ENCODE results near the gene SEH1L. TPM values are rescaled to one million over a fixed set of nuclear protein-coding genes. Genes with fewer than 3 reads are reported as not detected.

Gene SEH1L
- total and polyA plus RNA-seq, 2 donors, result 18.1 to 26.6 TPM

DNA sequence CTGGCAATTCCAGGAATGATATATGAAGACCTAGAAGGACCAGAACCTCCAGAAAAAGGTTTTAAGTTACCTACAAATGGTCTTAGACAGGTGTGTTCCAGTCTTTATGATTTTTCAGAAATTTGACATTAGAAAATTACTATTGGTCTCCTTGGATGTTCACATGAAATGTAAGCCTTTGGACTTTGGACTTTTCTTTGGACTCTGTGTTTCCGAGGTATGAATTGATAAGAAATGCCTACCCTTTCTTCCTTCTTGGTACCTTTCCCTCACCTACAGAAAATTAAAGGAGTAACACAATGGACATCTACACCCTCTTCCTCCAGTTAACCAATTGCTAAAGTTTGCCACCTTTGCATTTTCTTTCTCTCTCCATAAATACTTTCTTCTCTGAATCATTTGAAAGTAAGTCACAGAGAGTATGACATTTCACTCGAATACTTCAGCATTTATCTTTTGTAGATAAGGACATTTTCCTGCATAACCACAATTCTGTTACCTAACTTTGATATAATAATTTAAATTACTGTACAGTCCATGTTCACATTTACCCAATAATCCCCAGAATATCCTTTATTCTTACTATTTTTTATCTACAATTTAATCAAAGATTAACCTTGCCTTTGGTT lies 69.5 kb downstream of the SEH1L start:
- DNase-seq (ENCODE audit: extremely low spot score), result no peak
- H3K4me1 ChIP-seq (ENCODE audit: insufficient read depth), result no peaks in the 10 kb centered on the region
- H3K27ac ChIP-seq (ENCODE audit: low read depth), result no peak overlapping the region
- 86% methylated on average over 2 of the region's 2 CpGs for WGBS
- H3K36me3 ChIP-seq (ENCODE audit: insufficient read depth), result peaks cover 2% of the 10 kb centered on the region
- no peak overlapping the region for H3K4me3 ChIP-seq (ENCODE audit: low read depth, low read length)

DNA sequence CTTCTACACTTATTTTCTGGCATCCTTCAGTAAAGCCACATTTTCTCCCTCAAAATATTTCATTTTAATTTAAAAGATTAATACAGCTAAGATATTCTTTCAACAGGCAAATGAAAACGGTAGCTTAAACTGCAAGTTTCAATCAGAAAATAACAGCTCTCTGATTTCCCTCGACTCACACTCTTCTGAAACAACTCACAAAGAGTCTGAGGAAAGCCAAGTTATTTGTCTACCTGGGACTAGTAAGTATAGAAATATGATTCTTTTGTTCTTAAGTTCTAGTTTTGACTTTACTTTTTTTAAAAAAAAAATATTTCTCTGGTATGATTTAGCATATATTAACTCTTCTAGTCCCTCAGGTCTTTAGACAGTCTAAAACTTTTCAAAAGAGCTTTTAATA lies 70.6 kb downstream of the SEH1L start:
- H3K4me3 ChIP-seq (ENCODE audit: low read depth, low read length), result no peak overlapping the region
- WGBS, result 91% methylated on average over 2 of the region's 2 CpGs
- H3K36me3 ChIP-seq (ENCODE audit: insufficient read depth), result peaks cover 2% of the 10 kb centered on the region
- no peak for DNase-seq (ENCODE audit: extremely low spot score)
- H3K4me1 ChIP-seq (ENCODE audit: insufficient read depth), result no peaks in the 10 kb centered on the region
- H3K27ac ChIP-seq (ENCODE audit: low read depth), result no peak overlapping the region

DNA sequence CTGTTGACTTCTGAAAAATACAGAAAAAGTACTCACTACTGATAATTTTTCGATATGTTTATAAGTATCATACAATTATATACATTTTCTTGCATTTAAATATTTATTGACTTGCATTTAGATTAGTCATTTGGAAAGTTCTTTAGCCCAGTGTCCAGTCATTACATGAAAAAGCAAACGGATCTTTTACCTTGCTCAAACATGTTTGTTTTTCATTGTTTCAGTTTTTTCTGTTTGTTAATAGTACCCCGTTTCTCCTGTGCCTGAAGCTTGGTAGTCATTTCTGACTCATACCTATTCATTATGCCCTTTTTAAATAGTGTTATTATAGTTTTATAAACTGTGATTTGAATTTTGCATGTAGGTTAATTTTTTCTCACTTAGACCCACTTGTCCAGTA lies 71.5 kb downstream of the SEH1L start:
- Histone ChIP-seq H3K36me3 (ENCODE audit: insufficient read depth) (peaks cover 2% of the 10 kb centered on the region), H3K4me1 (ENCODE audit: insufficient read depth) (no peaks in the 10 kb centered on the region), H3K27ac (ENCODE audit: low read depth) (no peak overlapping the region), H3K4me3 (ENCODE audit: low read depth, low read length) (no peak overlapping the region)
- 80% methylated on average over 3 of the region's 3 CpGs for WGBS
- DNase-seq (ENCODE audit: extremely low spot score), result no peak

DNA sequence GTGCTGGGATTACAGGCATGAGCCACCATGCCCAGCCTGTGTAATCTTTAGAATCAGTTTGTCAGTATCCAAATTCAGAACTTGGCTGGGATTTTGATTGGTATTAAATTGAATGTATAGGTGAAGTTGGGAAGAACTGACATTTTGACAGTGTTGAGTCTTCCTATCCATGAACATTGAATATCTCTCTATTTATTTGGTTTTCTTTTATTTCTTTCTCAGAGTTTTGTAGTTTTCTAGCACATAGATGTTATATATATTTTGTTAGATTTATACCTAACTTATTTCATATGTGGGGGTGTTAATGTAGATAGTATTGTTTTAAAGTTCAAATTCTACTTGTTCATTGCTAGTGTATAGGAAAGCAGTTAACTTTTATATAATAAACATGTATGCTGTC lies 74.8 kb downstream of the SEH1L start:
- H3K4me3 ChIP-seq (ENCODE audit: low read depth, low read length), result no peak overlapping the region
- no peak for DNase-seq (ENCODE audit: extremely low spot score)
- no peaks in the 10 kb centered on the region for H3K36me3 ChIP-seq (ENCODE audit: insufficient read depth)
- no peak overlapping the region for H3K27ac ChIP-seq (ENCODE audit: low read depth)
- H3K4me1 ChIP-seq (ENCODE audit: insufficient read depth), result no peaks in the 10 kb centered on the region

DNA sequence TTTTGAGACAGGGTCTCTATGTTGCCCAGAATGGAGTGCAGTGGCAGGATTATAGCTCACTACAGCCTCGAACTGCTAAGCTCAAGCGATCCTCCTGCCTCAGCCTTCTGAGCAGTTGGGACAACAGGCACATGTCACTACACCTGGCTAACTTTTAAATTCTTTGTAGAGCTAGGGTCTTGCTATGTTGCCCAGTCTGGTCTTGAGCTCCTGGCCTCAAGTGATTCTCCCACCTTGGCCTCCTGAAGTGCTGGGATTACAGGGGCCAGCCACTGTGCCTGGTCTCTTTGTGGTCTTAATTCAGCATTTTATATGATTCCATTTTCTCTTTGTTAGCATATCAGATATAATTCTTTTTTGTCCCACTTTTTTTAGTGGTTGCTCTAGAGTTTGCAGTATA lies 77.4 kb downstream of the SEH1L start:
- Histone ChIP-seq H3K4me1 (ENCODE audit: insufficient read depth) (no peaks in the 10 kb centered on the region), H3K4me3 (ENCODE audit: low read depth, low read length) (no peak overlapping the region), H3K36me3 (ENCODE audit: insufficient read depth) (no peaks in the 10 kb centered on the region), H3K27ac (ENCODE audit: low read depth) (no peak overlapping the region)
- WGBS, result 97% methylated on average over 2 of the region's 2 CpGs
- DNase-seq (ENCODE audit: extremely low spot score), result no peak

DNA sequence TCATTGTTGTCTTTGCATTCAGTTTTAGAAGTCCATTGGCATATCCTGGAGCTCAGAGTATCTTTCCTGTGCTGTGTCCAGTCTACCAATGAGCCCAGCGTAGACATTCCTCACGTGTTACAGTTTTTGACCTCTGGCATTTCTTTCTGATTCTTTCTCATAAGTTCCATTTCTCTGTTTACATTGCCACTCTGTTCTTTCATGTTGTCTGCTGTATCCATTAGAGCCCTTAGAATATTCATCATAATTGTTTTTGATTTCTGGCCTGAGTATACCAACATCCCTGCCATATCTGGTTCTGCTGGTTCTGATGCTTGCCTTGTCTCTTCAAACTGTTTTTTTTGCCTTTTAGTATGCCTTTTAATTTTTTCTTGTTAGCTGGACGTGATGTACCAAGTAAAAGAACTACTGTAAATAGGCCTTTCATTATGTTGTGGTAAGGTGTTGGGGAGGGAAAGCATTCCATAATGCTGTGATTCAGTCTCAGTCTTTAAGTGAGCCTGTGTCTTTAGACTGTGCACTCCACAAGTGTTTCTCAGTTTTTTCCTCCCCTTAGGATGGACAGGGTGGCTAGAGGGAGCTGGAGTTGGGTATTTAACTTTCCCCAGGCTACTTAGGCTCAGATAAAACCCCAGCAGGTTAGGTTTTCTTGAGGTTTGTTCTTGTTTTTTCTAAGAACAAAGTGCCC lies 78.9 kb downstream of the SEH1L start:
- Histone ChIP-seq H3K4me1 (ENCODE audit: insufficient read depth) (no peaks in the 10 kb centered on the region), H3K4me3 (ENCODE audit: low read depth, low read length) (no peak overlapping the region), H3K36me3 (ENCODE audit: insufficient read depth) (peaks cover 3% of the 10 kb centered on the region), H3K27ac (ENCODE audit: low read depth) (no peak overlapping the region)
- DNase-seq (ENCODE audit: extremely low spot score), result no peak
- WGBS, result 88% methylated on average over 3 of the region's 3 CpGs

DNA sequence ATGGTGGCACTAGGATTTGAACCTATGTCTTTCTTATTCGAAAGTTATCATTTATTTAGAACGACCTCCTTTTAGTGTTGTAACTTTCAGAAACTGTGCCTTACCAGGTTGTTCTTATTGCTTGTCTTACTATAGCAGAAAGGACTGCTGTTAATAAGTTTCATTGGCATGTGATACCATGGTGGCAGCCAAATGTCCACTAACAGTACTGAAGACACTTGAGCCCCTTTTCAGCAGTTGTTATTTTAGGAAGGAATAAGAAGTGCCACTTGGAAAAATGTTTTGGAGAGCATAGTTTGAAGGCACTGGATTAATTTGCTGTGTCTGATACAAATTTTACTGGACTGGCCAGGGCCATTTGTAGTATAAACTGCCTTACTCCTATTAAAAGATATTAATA lies 81.1 kb downstream of the SEH1L start:
- WGBS, result 95% methylated on average over 2 of the region's 2 CpGs
- Histone ChIP-seq H3K4me1 (ENCODE audit: insufficient read depth) (no peaks in the 10 kb centered on the region), H3K36me3 (ENCODE audit: insufficient read depth) (peaks cover 5% of the 10 kb centered on the region), H3K27ac (ENCODE audit: low read depth) (no peak overlapping the region), H3K4me3 (ENCODE audit: low read depth, low read length) (no peak overlapping the region)
- no peak for DNase-seq (ENCODE audit: extremely low spot score)

DNA sequence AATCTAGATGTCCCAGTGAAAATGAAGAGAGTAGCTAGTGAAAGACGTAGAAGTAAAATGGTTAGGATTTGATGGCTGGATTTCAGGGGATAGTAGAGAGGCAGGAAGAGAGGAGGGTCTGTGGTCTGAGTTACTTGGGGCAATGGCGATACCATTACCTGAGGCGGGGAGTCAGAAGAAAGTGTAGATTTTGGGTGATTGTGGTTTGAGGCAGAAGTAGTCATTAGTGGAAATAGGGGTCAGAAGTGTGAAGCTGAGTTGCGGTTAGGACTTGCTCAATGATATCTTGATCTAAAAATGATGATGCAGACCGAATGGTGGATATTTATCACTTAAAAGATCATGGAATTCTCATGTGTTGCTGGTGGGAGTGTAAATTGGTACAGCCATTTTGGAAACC lies 84.4 kb downstream of the SEH1L start:
- no peak overlapping the region for H3K27ac ChIP-seq (ENCODE audit: low read depth)
- no peak overlapping the region for H3K4me3 ChIP-seq (ENCODE audit: low read depth, low read length)
- 93% methylated on average over 5 of the region's 5 CpGs for WGBS
- peaks cover 5% of the 10 kb centered on the region for H3K36me3 ChIP-seq (ENCODE audit: insufficient read depth)
- DNase-seq (ENCODE audit: extremely low spot score), result no peak
- no peaks in the 10 kb centered on the region for H3K4me1 ChIP-seq (ENCODE audit: insufficient read depth)

DNA sequence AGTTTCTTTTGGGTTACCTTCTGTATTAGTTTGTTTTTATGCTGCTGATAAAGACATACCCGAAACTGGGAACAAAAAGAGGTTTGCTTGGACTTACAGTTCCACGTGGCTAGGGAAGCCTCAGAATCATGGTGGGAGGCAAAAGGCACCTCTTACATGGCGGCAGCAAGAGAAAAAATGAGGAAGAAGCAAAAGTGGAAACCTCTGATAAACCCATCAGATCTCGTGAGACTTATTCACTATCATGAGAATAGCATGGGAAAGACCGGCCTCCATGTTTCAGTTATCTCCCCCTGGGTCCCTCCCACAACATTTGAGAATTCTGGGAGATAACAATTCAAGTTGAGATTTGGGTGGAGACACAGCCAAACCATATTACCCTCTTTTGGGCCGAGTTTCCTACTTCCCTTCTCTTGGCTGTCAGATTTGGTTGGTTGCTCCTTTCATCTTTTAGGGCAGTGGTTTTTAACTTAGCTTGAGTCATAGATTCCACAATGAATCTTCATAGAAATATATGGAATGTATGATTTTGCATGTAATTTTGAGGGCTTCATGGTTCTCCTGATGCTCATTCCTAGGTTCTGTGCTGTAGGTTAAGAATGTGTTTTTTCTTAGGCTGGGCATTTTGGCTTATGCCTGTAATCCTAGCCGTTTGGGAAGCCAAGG lies 87.6 kb downstream of the SEH1L start:
- H3K27ac ChIP-seq (ENCODE audit: low read depth), result no peak overlapping the region
- H3K36me3 ChIP-seq (ENCODE audit: insufficient read depth), result peaks cover 5% of the 10 kb centered on the region
- WGBS, result 95% methylated on average over 7 of the region's 7 CpGs
- H3K4me3 ChIP-seq (ENCODE audit: low read depth, low read length), result no peak overlapping the region
- H3K4me1 ChIP-seq (ENCODE audit: insufficient read depth), result no peaks in the 10 kb centered on the region
- no peak for DNase-seq (ENCODE audit: extremely low spot score)

DNA sequence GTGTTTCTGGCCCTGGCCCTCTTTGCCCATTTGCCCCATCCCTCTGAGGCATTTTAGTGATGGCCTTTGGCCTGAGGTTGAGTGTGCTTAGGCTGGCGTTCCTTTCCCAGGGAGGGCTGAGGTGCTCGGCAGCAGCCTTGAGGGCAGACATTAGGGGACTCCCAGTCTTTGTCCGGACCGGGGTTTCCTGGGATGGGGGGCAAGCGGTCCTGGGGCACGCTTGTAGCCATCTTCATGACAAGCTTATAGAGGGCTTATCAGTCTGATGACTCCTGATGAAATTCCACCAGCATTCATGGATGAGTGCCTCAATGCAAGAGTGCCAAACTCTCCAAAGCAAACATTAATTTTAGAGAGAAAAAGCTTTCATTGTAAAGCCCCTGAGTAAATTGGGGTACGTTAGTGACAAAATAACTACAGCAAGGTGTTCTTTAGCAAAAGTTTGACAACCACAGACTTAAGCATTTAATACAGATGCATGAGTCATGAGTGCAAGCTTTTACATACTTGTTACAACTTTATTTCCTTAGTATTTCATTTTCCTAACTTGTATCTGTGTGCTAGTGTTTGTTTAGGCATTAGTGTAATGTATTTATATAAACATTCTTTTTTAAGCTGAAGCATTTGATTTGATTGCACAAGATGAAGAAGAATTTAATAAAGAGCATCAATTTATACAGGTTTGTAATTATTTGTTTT lies 89.0 kb downstream of the SEH1L start:
- peaks cover 2% of the 10 kb centered on the region for H3K36me3 ChIP-seq (ENCODE audit: insufficient read depth)
- WGBS, result 89% methylated on average over 7 of the region's 7 CpGs

More for the DNA sequence above, 89.0 kb downstream of the SEH1L start:
- Histone ChIP-seq H3K4me1 (ENCODE audit: insufficient read depth) (no peaks in the 10 kb centered on the region), H3K4me3 (ENCODE audit: low read depth, low read length) (no peak overlapping the region), H3K27ac (ENCODE audit: low read depth) (no peak overlapping the region)
- DNase-seq (ENCODE audit: extremely low spot score), result no peak

Other genes with a start within 250 kb of the SEH1L start
- gene CEP76, start 245.3 kb upstream of the SEH1L start, total RNA-seq, result 14.3 TPM
- 4.4 TPM for gene CEP76, start 245.3 kb upstream of the SEH1L start, polyA plus RNA-seq
- gene PSMG2, start 245.0 kb upstream of the SEH1L start, total RNA-seq, result 100 TPM
- gene PSMG2, start 245.0 kb upstream of the SEH1L start, polyA plus RNA-seq, result 103 TPM
- 36.9 TPM for gene PTPN2, start 63.8 kb upstream of the SEH1L start, total RNA-seq
- 27.0 TPM for gene PTPN2, start 63.8 kb upstream of the SEH1L start, polyA plus RNA-seq
- gene CEP192, start 43.4 kb downstream of the SEH1L start, total RNA-seq, result 69.8 TPM
- 12.8 TPM for gene CEP192, start 43.4 kb downstream of the SEH1L start, polyA plus RNA-seq